HG02938 (cell line): ENCODE results near the gene ZNF396.

Experiments
- ATAC-seq: cut with Tn5 transposase; IDR thresholded peaks from one replicate; pipeline ENCODE4 v1.9.1; 2021; ENCODE audit warnings: mild to moderate bottlenecking, moderate library complexity; ENCODE audit not compliant: unreplicated experiment

Gene ZNF396

GRCh38 chr18:35376742-35377695 lies at the start of gene ZNF396:
TSS of gene ZNF396 (minus strand) at chr18:35377337. CDS start at chr18:35374292, 3,045 bp downstream.
- peak; percentile 67 for ATAC-seq

GRCh38 chr18:35426786-35427185 lies 49.6 kb upstream of the ZNF396 start:
- ATAC-seq, result no peak

- ATAC-seq, result no peak
Observed at GRCh38 chr18:35424356-35424755, 47.2 kb upstream of the ZNF396 start.

GRCh38 chr18:35422237-35422636 lies 45.1 kb upstream of the ZNF396 start:
- no peak for ATAC-seq

GRCh38 chr18:35418610-35419009 lies 41.5 kb upstream of the ZNF396 start:
- no peak for ATAC-seq

GRCh38 chr18:35417223-35417622 lies 40.1 kb upstream of the ZNF396 start:
- no peak for ATAC-seq

GRCh38 chr18:35415511-35416073 lies 38.5 kb upstream of the ZNF396 start:
- ATAC-seq, result no peak

GRCh38 chr18:35413163-35413511 lies 36.0 kb upstream of the ZNF396 start:
- ATAC-seq, result no peak

GRCh38 chr18:35411625-35412351 lies 34.7 kb upstream of the ZNF396 start:
- no peak for ATAC-seq

GRCh38 chr18:35410561-35410960 lies 33.4 kb upstream of the ZNF396 start:
- ATAC-seq, result peak; percentile 79

- ATAC-seq, result no peak
Observed at GRCh38 chr18:35409911-35410310, 32.8 kb upstream of the ZNF396 start.

- ATAC-seq, result no peak
Observed at GRCh38 chr18:35408843-35409261, 31.7 kb upstream of the ZNF396 start.

- ATAC-seq, result peak; percentile 54
Observed at GRCh38 chr18:35407871-35408481, 30.8 kb upstream of the ZNF396 start.

GRCh38 chr18:35406666-35407065 lies 29.5 kb upstream of the ZNF396 start:
- ATAC-seq, result no peak

GRCh38 chr18:35397976-35398375 lies 20.8 kb upstream of the ZNF396 start:
- no peak for ATAC-seq

GRCh38 chr18:35393716-35394115 lies 16.6 kb upstream of the ZNF396 start:
- no peak for ATAC-seq

GRCh38 chr18:35392375-35392774 lies 15.2 kb upstream of the ZNF396 start:
- ATAC-seq, result no peak

- no peak for ATAC-seq
Observed at GRCh38 chr18:35390951-35391700, 14.0 kb upstream of the ZNF396 start.

- no peak for ATAC-seq
Observed at GRCh38 chr18:35389095-35389618, 12.0 kb upstream of the ZNF396 start.

GRCh38 chr18:35387152-35387571 lies 10.0 kb upstream of the ZNF396 start:
- peak; percentile 23 for ATAC-seq
